ENCODE results near the gene AP3B2.

AP3B2 gene

DNA sequence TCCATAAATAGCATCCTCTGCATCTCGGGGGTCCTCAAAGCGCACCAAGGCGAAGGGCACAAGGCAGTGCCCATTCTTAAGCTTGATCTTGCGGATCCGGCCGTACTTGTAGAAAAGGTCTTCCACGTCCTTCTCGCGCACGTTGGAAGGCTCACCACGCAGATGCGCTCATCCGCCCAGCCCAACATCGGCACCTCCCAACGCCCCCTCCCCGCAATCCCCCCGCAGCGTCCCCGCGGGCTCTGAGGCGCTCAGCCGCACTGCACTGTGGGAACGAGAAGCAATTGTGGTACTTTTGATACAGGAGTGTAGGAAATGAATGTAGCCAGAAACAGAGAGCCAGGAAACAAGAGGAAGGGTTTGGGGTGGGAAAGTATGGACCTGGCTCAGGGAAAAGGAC is 17.5 kb downstream of the AP3B2 start:
- Mint-ChIP-seq H3K36me3 (ENCODE audit: low read depth) (no peaks in the 10 kb centered on the region), H3K27me3 (ENCODE audit: low read depth) (peaks cover 2% of the 10 kb centered on the region), H3K9me3 (peaks cover 5% of the 10 kb centered on the region), H3K27ac (no peak overlapping the region), H3K4me1 (no peaks in the 10 kb centered on the region), H3K4me3 (no peak overlapping the region)
- TF ChIP-seq, protein P1, sequence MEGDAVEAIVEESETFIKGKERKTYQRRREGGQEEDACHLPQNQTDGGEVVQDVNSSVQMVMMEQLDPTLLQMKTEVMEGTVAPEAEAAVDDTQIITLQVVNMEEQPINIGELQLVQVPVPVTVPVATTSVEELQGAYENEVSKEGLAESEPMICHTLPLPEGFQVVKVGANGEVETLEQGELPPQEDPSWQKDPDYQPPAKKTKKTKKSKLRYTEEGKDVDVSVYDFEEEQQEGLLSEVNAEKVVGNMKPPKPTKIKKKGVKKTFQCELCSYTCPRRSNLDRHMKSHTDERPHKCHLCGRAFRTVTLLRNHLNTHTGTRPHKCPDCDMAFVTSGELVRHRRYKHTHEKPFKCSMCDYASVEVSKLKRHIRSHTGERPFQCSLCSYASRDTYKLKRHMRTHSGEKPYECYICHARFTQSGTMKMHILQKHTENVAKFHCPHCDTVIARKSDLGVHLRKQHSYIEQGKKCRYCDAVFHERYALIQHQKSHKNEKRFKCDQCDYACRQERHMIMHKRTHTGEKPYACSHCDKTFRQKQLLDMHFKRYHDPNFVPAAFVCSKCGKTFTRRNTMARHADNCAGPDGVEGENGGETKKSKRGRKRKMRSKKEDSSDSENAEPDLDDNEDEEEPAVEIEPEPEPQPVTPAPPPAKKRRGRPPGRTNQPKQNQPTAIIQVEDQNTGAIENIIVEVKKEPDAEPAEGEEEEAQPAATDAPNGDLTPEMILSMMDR (IDR thresholded peaks at IDR 0.05; ENCODE audit: unreplicated experiment in 3 of 3), result no peak

DNA sequence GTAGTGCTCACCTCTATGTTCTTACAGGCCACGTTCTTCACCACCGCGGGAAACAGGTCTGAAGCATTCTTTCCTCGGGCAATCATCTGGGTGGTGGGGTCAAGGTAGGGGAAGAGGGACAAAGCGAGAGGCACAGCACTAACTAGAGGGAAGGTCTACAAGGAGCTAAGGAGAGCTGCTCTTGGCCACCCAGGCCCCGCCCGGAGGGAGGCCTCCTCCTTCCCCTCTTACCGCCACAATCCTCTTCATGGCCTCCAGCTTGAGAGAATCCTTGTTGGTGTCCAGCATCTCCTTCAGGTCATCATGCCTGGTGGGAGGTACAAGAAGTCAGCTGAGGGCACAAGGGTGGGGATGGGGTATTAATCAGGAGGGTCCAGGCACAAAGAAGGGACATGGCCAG is 20.5 kb downstream of the AP3B2 start:
- Mint-ChIP-seq H3K9me3 (peaks cover 5% of the 10 kb centered on the region), H3K4me1 (no peaks in the 10 kb centered on the region), H3K36me3 (ENCODE audit: low read depth) (no peaks in the 10 kb centered on the region), H3K27ac (no peak overlapping the region), H3K4me3 (no peak overlapping the region), H3K27me3 (ENCODE audit: low read depth) (peaks cover 13% of the 10 kb centered on the region)
- TF ChIP-seq, protein P1 (IDR thresholded peaks at IDR 0.05; ENCODE audit: unreplicated experiment in 3 of 3), result no peak

DNA sequence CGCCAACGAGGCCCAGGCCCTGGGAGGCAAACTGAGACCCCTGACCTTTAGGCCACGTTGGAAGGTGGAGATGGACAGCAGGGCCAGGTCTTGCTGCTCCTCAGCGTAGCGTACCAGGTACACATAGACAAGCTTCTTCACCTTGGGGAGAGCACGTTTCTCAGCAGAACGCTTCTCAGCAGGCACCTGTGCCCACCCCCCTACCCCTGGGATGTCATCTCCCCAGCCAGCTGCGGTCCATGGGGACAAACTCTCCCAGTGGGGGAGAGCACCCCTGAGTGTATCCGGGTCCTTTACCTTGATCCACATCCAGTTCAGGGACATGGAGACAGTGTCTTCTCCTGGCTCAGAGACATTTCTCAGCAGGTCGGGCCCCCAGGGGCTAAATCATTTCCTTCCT is 21.0 kb downstream of the AP3B2 start:
- no peaks in the 10 kb centered on the region for H3K4me1 Mint-ChIP-seq
- H3K27ac Mint-ChIP-seq, result no peak overlapping the region
- H3K4me3 Mint-ChIP-seq, result no peak overlapping the region
- TF ChIP-seq, protein P1 (IDR thresholded peaks at IDR 0.05; ENCODE audit: unreplicated experiment in 3 of 3), result no peak
- H3K27me3 Mint-ChIP-seq (ENCODE audit: low read depth), result peaks cover 17% of the 10 kb centered on the region
- H3K36me3 Mint-ChIP-seq (ENCODE audit: low read depth), result no peaks in the 10 kb centered on the region
- H3K9me3 Mint-ChIP-seq, result peaks cover 5% of the 10 kb centered on the region

DNA sequence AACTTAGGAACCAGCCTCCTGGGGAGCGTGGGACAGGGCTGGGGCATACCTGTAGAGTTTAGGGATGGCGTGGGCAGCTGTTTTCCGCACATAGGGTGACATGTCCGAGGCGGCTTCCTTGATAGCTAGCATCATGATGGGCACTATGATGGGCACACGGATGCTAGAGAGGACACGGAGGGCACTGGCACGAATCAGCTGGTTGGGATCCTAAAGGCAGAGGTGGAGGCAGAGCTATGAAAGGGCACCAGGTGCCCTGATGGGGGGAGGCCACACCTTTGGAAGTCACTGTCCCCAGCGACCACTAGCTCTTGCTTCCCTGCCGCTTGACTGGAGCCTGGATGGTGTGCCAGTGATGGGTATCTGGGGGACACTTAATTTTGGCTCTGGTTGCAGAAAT is 28.3 kb downstream of the AP3B2 start:
- Mint-ChIP-seq H3K27ac (no peak overlapping the region), H3K27me3 (ENCODE audit: low read depth) (peaks cover 90% of the 10 kb centered on the region), H3K4me3 (peak overlapping the region; percentile 79 to 83 (median 79)), H3K4me1 (no peaks in the 10 kb centered on the region), H3K36me3 (ENCODE audit: low read depth) (no peaks in the 10 kb centered on the region), H3K9me3 (peaks cover 2% of the 10 kb centered on the region)
- TF ChIP-seq, protein P1 (IDR thresholded peaks at IDR 0.05; ENCODE audit: unreplicated experiment in 3 of 3), result no peak

DNA sequence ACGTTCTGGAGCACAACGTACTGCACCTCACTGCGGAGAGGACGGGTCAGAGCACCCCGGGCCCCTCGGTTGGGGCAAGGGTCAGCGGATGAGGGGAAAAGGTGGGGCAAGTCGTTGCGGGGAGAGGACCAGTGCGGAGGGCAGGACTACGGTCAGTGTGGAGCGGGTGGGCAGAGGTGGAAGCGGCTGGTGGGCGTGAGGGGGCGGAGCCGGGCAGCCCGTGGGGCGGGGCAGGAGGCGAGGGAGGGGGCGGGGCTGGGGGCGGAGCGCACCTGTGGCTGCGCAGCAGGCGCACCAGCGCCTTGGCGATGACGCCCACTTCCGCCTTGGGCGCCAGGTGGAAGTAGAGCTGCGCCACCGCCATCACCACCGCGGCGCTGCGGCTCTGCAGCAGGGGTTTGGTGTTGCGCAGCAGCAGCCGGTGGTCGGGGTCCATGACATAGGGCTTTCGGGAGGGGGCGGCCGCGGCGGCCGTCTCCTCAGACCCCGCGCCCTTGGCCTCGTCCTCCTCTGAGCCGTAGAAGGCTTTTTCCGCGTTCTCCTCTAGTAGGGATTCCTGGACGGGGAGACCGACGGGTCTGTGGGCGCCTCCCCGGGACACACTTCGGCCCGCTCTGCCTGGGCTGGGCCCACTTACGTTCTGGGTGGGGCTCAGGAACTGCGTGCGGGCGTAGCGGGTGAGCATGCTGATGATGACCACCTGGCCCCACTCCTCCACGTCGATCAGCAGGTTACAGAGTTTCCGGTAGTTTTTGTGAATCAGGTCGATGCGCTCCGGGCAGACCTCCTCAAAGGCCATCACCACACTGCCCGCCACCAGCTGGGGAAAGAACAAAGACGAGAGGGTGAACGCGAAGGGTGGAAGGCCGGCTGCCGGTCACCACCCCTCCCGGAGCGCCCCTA is 29.2 kb downstream of the AP3B2 start:
- TF ChIP-seq, protein P1 (IDR thresholded peaks at IDR 0.05; ENCODE audit: unreplicated experiment in 3 of 3), result no peak
- H3K36me3 Mint-ChIP-seq (ENCODE audit: low read depth), result no peaks in the 10 kb centered on the region

More for the DNA sequence above, 29.2 kb downstream of the AP3B2 start:
- H3K4me3 Mint-ChIP-seq, result peak overlapping the region; percentile 79 to 84 (median 79)
- peaks cover 2% of the 10 kb centered on the region for H3K9me3 Mint-ChIP-seq
- peak overlapping the region in 1 of 3 experiments; percentile 70 for H3K27ac Mint-ChIP-seq
- peaks cover 93% of the 10 kb centered on the region for H3K27me3 Mint-ChIP-seq (ENCODE audit: low read depth)
- H3K4me1 Mint-ChIP-seq, result no peaks in the 10 kb centered on the region
